Measurements from ENCODE around the gene ZNF410. TPM values are rescaled to one million over a fixed set of nuclear protein-coding genes. Genes with fewer than 3 reads are reported as not detected.
"Not testable (repeated sequence)": the region's sequence is repeated elsewhere in the genome, so short reads cannot be mapped to it uniquely, and the experiment has no call there.

The ZNF410 gene, protein sequence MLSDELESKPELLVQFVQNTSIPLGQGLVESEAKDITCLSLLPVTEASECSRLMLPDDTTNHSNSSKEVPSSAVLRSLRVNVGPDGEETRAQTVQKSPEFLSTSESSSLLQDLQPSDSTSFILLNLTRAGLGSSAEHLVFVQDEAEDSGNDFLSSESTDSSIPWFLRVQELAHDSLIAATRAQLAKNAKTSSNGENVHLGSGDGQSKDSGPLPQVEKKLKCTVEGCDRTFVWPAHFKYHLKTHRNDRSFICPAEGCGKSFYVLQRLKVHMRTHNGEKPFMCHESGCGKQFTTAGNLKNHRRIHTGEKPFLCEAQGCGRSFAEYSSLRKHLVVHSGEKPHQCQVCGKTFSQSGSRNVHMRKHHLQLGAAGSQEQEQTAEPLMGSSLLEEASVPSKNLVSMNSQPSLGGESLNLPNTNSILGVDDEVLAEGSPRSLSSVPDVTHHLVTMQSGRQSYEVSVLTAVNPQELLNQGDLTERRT
- 58.4 and 64.7 TPM in 2 replicates for total RNA-seq

DNA sequence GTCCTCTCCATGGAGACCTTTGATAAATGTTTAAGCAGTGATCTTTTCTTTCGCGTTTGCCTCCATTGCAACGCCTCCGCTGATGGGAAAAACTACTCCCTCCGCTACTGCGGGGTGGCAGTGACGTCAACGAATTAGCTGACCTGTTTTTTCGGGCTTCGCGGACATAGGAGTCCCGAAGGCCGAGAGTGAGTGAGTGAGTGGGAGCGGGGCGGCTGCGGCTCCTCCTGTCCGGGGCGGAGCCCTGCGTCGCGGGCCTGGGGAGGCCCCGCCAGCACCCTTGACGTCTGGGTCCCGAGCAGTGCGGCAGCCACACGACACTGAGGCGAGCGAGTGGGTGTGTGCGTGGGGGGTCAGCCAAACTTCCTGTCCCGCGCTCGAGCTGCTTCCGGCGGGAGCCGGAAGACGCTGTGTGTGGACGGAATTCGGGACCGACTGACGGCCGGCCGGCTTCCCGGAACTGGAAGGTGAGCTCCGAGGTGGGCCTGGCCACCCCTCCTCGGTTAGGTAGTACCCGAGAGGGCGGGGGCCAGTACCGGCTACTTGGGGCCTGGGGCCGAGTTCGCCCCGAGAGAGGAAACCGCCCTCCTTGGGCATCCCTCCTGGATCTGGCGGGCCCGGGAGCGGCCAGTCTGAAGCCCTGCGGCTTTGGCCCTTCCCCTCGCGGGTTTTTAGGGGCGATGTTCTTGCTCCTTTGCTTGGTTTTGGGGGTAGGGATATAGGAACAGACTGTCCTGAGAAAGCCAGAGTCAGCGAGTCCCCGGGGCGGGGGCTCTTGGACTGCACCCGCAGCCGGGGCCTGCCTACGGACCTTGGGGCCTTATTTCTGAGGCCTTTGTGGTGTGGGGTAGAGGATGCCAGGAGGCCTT lies at the start of gene ZNF410:
ZNF410 (plus strand) TSS at position 411 of the 869 bp plus-strand sequence. CDS start 5,317 bp downstream, outside the sequence.
- peak within 1 kb of the TSS; percentile 96 for H3K4me3 Mint-ChIP-seq
- peaks cover 14% of the 10 kb centered on the region for H3K36me3 Mint-ChIP-seq (ENCODE audit: low read depth)
- DNase-seq (peak; percentile 79), ATAC-seq (ENCODE audit: low read depth) (peak; percentile 98)
- H3K9me3 Mint-ChIP-seq: no peaks in the 10 kb centered on the region
- TF ChIP-seq, protein P1, sequence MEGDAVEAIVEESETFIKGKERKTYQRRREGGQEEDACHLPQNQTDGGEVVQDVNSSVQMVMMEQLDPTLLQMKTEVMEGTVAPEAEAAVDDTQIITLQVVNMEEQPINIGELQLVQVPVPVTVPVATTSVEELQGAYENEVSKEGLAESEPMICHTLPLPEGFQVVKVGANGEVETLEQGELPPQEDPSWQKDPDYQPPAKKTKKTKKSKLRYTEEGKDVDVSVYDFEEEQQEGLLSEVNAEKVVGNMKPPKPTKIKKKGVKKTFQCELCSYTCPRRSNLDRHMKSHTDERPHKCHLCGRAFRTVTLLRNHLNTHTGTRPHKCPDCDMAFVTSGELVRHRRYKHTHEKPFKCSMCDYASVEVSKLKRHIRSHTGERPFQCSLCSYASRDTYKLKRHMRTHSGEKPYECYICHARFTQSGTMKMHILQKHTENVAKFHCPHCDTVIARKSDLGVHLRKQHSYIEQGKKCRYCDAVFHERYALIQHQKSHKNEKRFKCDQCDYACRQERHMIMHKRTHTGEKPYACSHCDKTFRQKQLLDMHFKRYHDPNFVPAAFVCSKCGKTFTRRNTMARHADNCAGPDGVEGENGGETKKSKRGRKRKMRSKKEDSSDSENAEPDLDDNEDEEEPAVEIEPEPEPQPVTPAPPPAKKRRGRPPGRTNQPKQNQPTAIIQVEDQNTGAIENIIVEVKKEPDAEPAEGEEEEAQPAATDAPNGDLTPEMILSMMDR (IDR thresholded peaks at IDR 0.05): no peak
- no peaks in the 10 kb centered on the region for H3K27me3 Mint-ChIP-seq
- ChIA-PET CTCF (interaction anchor here (0.5 to 3.8 kb wide), 3 partner anchors 24 to 157 kb away, joined by 3 to 13 read pairs (median 3); no protein-coding TSS in a partner anchor), POLR2A (interaction anchor here (0.6 to 2.5 kb wide), 15 partner anchors 8 to 828 kb away, joined by 3 to 30 read pairs (median 4); partner anchors contain the start of genes ACOT2, BBOF1, COQ6 and ENTPD5)
- peak within 1 kb of the TSS; percentile 96 for H3K27ac Mint-ChIP-seq
- intact Hi-C loops (cut with micrococcal nuclease): loop anchor here (1.0 to 5.0 kb wide), 10 partner anchors 34 to 876 kb away; partner anchors contain the start of genes BBOF1, COQ6, ENTPD5 and FAM161B
- H3K4me1 Mint-ChIP-seq: peaks cover 42% of the 10 kb centered on the region

DNA sequence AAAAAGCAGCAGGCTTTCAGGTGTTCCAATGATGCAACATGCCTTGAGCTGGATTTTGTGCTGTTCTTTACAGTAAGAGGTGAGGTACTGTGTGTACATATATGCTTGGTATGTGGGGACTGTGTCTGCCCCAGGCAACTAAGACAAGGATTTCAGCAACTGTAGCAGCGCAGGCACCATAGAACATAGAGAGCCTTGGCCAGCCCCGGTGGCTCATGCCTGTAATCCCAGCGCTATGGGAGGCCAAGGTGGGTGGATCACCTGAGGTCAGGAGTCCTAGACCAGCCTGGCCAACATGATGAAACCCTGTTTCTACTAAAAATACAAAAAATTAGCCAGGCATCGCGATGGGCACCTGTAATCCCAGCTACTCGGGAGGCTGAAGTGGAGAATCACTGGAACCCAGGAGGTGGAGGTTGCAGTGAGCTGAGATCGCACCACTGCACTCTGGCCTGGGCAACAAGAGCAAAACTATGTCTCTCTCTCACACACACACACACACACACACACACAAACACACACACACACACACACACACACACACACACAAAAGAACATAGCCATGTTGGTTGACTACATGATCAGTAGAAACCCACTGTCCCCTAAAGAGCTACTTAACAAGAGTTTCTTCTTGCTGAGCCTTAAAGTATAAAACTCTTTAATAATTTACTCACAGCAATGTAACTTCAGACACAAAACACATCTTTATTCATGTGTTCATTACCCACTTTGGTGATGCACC lies 48.2 kb upstream of the ZNF410 start:
- ATAC-seq (ENCODE audit: low read depth); H3K4me3 Mint-ChIP-seq; H3K27ac Mint-ChIP-seq: not testable (repeated sequence)

DNA sequence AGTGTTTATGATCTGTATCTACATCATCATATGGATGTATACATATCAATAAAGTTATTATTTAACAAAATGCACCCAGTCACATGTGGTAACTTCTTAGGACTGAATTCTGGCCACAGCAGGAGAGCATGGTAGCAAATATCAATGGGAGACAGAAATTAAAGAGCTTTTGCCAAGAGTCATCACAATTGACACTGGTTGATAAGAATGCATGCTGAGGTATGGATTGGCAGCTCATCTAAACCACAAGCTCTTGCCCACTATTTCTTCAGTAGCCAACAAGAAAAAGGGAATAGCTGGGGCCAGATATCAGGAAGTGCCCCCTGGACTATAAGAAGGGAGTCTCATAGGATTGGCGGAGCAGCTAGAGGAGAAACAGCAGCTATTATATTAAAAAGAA lies 44.5 kb upstream of the ZNF410 start:
- ATAC-seq (ENCODE audit: low read depth) (no peak), DNase-seq (no peak)
- H3K9me3 Mint-ChIP-seq: no peaks in the 10 kb centered on the region
- intact Hi-C loops (cut with micrococcal nuclease): no loop called here
- H3K4me1 Mint-ChIP-seq: no peaks in the 10 kb centered on the region
- no peaks in the 10 kb centered on the region for H3K27me3 Mint-ChIP-seq
- no peak overlapping the region for H3K4me3 Mint-ChIP-seq
- POLR2A ChIA-PET: no interaction called here
- TF ChIP-seq, protein P1 (IDR thresholded peaks at IDR 0.05): no peak
- CTCF ChIA-PET: no interaction called here
- no peak overlapping the region for H3K27ac Mint-ChIP-seq
- H3K36me3 Mint-ChIP-seq (ENCODE audit: low read depth): no peaks in the 10 kb centered on the region

More for the DNA sequence above, 48.2 kb upstream of the ZNF410 start:
- DNase-seq; H3K9me3 Mint-ChIP-seq; H3K4me1 Mint-ChIP-seq; intact Hi-C loops (cut with micrococcal nuclease); H3K27me3 Mint-ChIP-seq; H3K36me3 Mint-ChIP-seq (ENCODE audit: low read depth); CTCF ChIA-PET: not testable (repeated sequence)
- POLR2A ChIA-PET: interaction anchor here (0.6 kb wide), 1 partner anchor 14 kb away, joined by 3 read pairs; no protein-coding TSS in a partner anchor

DNA sequence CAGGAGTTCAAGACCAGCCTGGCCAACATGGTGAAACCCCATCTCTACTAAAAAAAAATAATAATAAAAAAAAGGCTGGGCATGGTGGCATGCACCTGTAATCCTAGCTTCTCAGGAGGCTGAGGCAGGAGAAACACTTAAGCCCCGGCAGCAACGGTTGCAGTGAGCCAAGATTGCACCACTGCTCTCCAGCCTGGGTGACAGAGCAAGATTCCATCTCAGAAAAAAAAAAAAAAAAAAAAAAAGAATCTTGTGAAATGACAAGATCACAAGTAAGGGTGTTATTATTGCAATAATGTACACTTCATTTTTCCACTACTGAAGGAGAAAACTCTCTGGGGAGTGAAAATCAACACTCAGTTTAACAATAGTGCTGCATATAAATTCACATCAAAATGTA lies 43.8 kb upstream of the ZNF410 start:
- DNase-seq (no peak), ATAC-seq (ENCODE audit: low read depth) (no peak)
- H3K9me3 Mint-ChIP-seq: no peaks in the 10 kb centered on the region
- intact Hi-C loops (cut with micrococcal nuclease): no loop called here
- H3K36me3 Mint-ChIP-seq (ENCODE audit: low read depth): no peaks in the 10 kb centered on the region
- ChIA-PET POLR2A (no interaction called here), CTCF (no interaction called here)
- no peaks in the 10 kb centered on the region for H3K27me3 Mint-ChIP-seq
- no peak overlapping the region for H3K27ac Mint-ChIP-seq
- no peaks in the 10 kb centered on the region for H3K4me1 Mint-ChIP-seq
- TF ChIP-seq, protein P1 (IDR thresholded peaks at IDR 0.05): no peak
- no peak overlapping the region for H3K4me3 Mint-ChIP-seq

DNA sequence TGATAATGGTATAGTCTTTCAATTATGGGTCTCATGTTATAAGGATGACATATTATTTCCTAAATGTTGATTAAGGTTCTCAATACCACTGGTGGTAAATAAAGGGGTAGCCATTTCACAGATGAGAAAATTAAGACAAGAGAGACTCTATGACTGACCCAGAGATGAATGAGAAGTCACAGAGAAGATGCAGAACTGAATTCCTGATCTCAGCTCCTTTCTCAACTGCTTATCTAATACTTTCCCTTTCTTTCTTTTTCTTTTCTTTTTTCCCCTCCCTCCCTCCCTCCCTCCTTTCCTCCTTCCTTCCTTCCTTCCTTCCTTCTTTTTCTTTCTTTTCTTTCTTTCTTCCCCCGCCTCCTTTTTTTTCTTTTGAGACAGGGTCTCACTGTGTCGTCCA lies 43.4 kb upstream of the ZNF410 start:
- POLR2A ChIA-PET: no interaction called here
- no peaks in the 10 kb centered on the region for H3K36me3 Mint-ChIP-seq (ENCODE audit: low read depth)
- intact Hi-C loops (cut with micrococcal nuclease): no loop called here
- H3K9me3 Mint-ChIP-seq: no peaks in the 10 kb centered on the region
- no peak overlapping the region for H3K27ac Mint-ChIP-seq
- TF ChIP-seq, protein P1 (IDR thresholded peaks at IDR 0.05): no peak
- DNase-seq: no peak
- no peak overlapping the region for H3K4me3 Mint-ChIP-seq
- ATAC-seq (ENCODE audit: low read depth): no peak
- H3K4me1 Mint-ChIP-seq: no peaks in the 10 kb centered on the region
- no peaks in the 10 kb centered on the region for H3K27me3 Mint-ChIP-seq
- CTCF ChIA-PET: no interaction called here

Measured in activated B cell treated with CpG ODN at 0.5 μM for 24 hours (primary cell).